ENCODE data around the gene FAM161A.
"Not testable (repeated sequence)": the region's sequence is repeated elsewhere in the genome, so short reads cannot be mapped to it uniquely, and the experiment has no call there.

FAM161A gene

GRCh38 chr2:61841286-61841685 lies 12.6 kb downstream of the FAM161A start:
- DNase-seq, result no peak

- no peak for DNase-seq
Observed at GRCh38 chr2:61834893-61835292, 19.0 kb downstream of the FAM161A start.

GRCh38 chr2:61833971-61834370 lies 19.9 kb downstream of the FAM161A start:
- DNase-seq, result no peak

GRCh38 chr2:61832183-61832841 lies 21.5 kb downstream of the FAM161A start:
- no peak for DNase-seq

GRCh38 chr2:61822255-61822654 lies 31.6 kb downstream of the FAM161A start:
- DNase-seq, result no peak

- DNase-seq, result no peak
Observed at GRCh38 chr2:61816480-61817355, 37.1 kb downstream of the FAM161A start.

GRCh38 chr2:61814539-61815160 lies 39.2 kb downstream of the FAM161A start:
- DNase-seq, result no peak

- DNase-seq, result not testable (repeated sequence)
Observed at GRCh38 chr2:61813314-61813713, 40.5 kb downstream of the FAM161A start.

- DNase-seq, result no peak
Observed at GRCh38 chr2:61811821-61812220, 42.0 kb downstream of the FAM161A start.

- not testable (repeated sequence) for DNase-seq
Observed at GRCh38 chr2:61810203-61810602, 43.7 kb downstream of the FAM161A start.

- DNase-seq, result not testable (repeated sequence)
Observed at GRCh38 chr2:61808693-61809092, 45.2 kb downstream of the FAM161A start.

- DNase-seq, result no peak
Observed at GRCh38 chr2:61807036-61807757, 46.7 kb downstream of the FAM161A start.

GRCh38 chr2:61802548-61802947 lies 51.3 kb downstream of the FAM161A start:
- no peak for DNase-seq

- DNase-seq, result no peak
Observed at GRCh38 chr2:61799099-61799498, 54.8 kb downstream of the FAM161A start.

GRCh38 chr2:61797446-61797845 lies 56.4 kb downstream of the FAM161A start:
- DNase-seq, result not testable (repeated sequence)

- DNase-seq, result no peak
Observed at GRCh38 chr2:61795408-61795807, 58.5 kb downstream of the FAM161A start.

- DNase-seq, result peak; percentile 79
Observed at GRCh38 chr2:61793389-61793836, 60.4 kb downstream of the FAM161A start.

- no peak for DNase-seq
Observed at GRCh38 chr2:61792355-61792890, 61.4 kb downstream of the FAM161A start.

- DNase-seq, result no peak
Observed at GRCh38 chr2:61789807-61790602, 63.9 kb downstream of the FAM161A start.

- DNase-seq, result no peak
Observed at GRCh38 chr2:61787941-61788563, 65.8 kb downstream of the FAM161A start.

GRCh38 chr2:61786876-61787275 lies 67.0 kb downstream of the FAM161A start:
- DNase-seq, result no peak
